Ovary (tissue), 9 donors: ENCODE data around the gene HPCAL1. TPM values are rescaled to one million over a fixed set of nuclear protein-coding genes. Genes with fewer than 3 reads are reported as not detected.
A peak's percentile ranks its signal among the peaks of the same experiment; 100 is the strongest.

Experiments used
- DNase-seq, 5 donors: peaks; one replicate each; pipeline ENCODE4 v3.0.0-alpha.2; 2019 to 2020
- H3K27ac ChIP-seq, 2 donors: fragments of 200-600 bp; one replicate each; pipeline versions ENCODE4 v1.5.1 to v1.8.0; 2019 to 2022
- H3K27me3 ChIP-seq: fragments of 200-600 bp; one replicate; pipeline ENCODE4 v1.8.0; 2022
- H3K36me3 ChIP-seq: fragments of 200-600 bp; sonication (generic); one replicate; pipeline ENCODE4 v1.5.1; 2019
- H3K4me1 ChIP-seq: one replicate; pipeline ENCODE4 v1.8.1; 2013; ENCODE audit warnings: mild to moderate bottlenecking, moderate library complexity; ENCODE audit not compliant: insufficient read depth
- H3K4me3 ChIP-seq: fragments of 200-600 bp; sonication (generic); one replicate; pipeline ENCODE4 v1.5.1; 2017
- H3K9me3 ChIP-seq, 2 donors: fragments of 200-600 bp in 1 of 2; sonication (generic) in 1 of 2; one replicate each; pipeline versions ENCODE4 v1.5.1 to v1.8.1; 2013 to 2019; ENCODE audit warnings: mild to moderate bottlenecking in 1 of 2, moderate library complexity in 1 of 2
- CTCF ChIP-seq, 3 donors: fragments of 450-650 bp in 2 of 3; fragments of 200-600 bp in 1 of 3; IDR thresholded peaks; one replicate each; pipeline versions ENCODE4 v1.5.1 to v1.8.0; 2016 to 2022; ENCODE audit warnings: antibody characterized with exemption in 3 of 3, mild to moderate bottlenecking in 1 of 3
- EP300 ChIP-seq: sonication (generic); formaldehyde crosslinking; IDR thresholded peaks from one replicate; pipeline ENCODE4 v1.6.1; 2017; ENCODE audit warnings: antibody characterized with exemption
- POLR2A ChIP-seq: fragments of 450-650 bp; IDR thresholded peaks from one replicate; pipeline ENCODE4 v1.6.1; 2017; ENCODE audit warnings: antibody characterized with exemption, mild to moderate bottlenecking, moderate library complexity
- WGBS, 3 donors: extraction: QIAGEN DNeasy Blood & Tissue Kit in 1 of 3; methylation state at CpG; one replicate each; pipeline versions ENCODE4 v1.1.5 to v1.1.7; 2013 to 2017; 5-methylcytosine and 5-hydroxymethylcytosine counted together
- intact Hi-C, 4 donors: fragments of 100-400 bp; cut with DNase I; formaldehyde crosslinking; loops; one replicate each; pipeline versions ENCODE4 v1.11.0 to v1.15.1; 2022 to 2023
- polyA plus RNA-seq, 2 donors: library from polyadenylated mRNA; stranded (reverse); fragments of 200-250 nt in 1 of 2; fragments of 350-450 nt in 1 of 2; fragmentation: Illumina TruSeq in 1 of 2; extraction: RNeasy Lipid Tissue Mini Kit (QIAGEN cat#74804) in 1 of 2; gene quantifications; one replicate each; pipeline ENCODE4 v1.2.3, GENCODE V29; 2013 to 2014
- total RNA-seq, 7 donors: library from RNA; depleted of rRNA in 2 of 7; stranded (reverse); fragments of >200 nt in 2 of 7; fragmentation: NEBNext Ultra II Directional in 3 of 7; extraction: Animal tissue kit (Norgen Biotek cat#: 25700) in 3 of 7; gene quantifications; one replicate each; pipeline versions ENCODE4 v1.1.0 to v1.2.4, GENCODE V29; 2016 to 2023
- donor health status: DM: no; HTN: no; CAD: no; lungs with moderate emphysema.
- donor health status: DM: no; HTN: no; CAD: no.
- donor health status: Bipolar disorder and iron deficiency.
- donor health status: DM: yes; HTN: yes; CAD: no.
- donor health status: DM: no; HTN: no; CAD: no.
- donor health status: DM: yes; HTN: yes; CAD: no.

The HPCAL1 gene
- total and polyA plus RNA-seq, 9 donors, result 11.4 to 69.5 (median 18.5) TPM

- Histone ChIP-seq H3K27ac (no peak overlapping the region), H3K36me3 (no peaks in the 10 kb centered on the region), H3K4me3 (no peak overlapping the region), H3K27me3 (no peaks in the 10 kb centered on the region), H3K9me3 (no peaks in the 10 kb centered on the region), H3K4me1 (no peaks in the 10 kb centered on the region)
- no peak for DNase-seq
- WGBS, 3 donors, result 79 to 86% (median 80%) methylated on average over 8 of the region's 8 CpGs
- intact Hi-C loops, result loop anchor here in 3 of 4 donors (5.0 to 10.0 kb wide), 4 partner anchors 224 to 616 kb away; partner anchors contain the start of gene RRM2 (in 2 of the 3)
- TF ChIP-seq EP300, result no peak
- no peak for TF ChIP-seq CTCF (IDR thresholded peaks at IDR 0.05)
- TF ChIP-seq POLR2A, result no peak
Observed at GRCh38 chr2:10430886-10431622, 128.3 kb downstream of the HPCAL1 start.

- no peaks in the 10 kb centered on the region for H3K9me3 ChIP-seq
- peak overlapping the region; percentile 0 for H3K4me3 ChIP-seq
- WGBS, 3 donors, result 74 to 81% (median 78%) methylated on average over 16 of the region's 16 CpGs
- TF ChIP-seq EP300 (no peak), CTCF (IDR thresholded peaks at IDR 0.05) (no peak), POLR2A (no peak)
- intact Hi-C loops, result loop anchor here in 3 of 4 donors (5.0 to 10.0 kb wide), 4 partner anchors 223 to 617 kb away; partner anchors contain the start of gene RRM2 (in 2 of the 3)
- H3K4me1 ChIP-seq, result no peaks in the 10 kb centered on the region
- no peaks in the 10 kb centered on the region for H3K36me3 ChIP-seq
- H3K27me3 ChIP-seq, result no peaks in the 10 kb centered on the region
- DNase-seq, result no peak
- H3K27ac ChIP-seq, result no peak overlapping the region
Observed at GRCh38 chr2:10431797-10432196, 129.1 kb downstream of the HPCAL1 start.

GRCh38 chr2:10432311-10433181 lies 129.8 kb downstream of the HPCAL1 start:
- Histone ChIP-seq H3K9me3 (no peaks in the 10 kb centered on the region), H3K27me3 (no peaks in the 10 kb centered on the region), H3K4me3 (peak overlapping the region; percentile 0), H3K4me1 (no peaks in the 10 kb centered on the region), H3K27ac (no peak overlapping the region), H3K36me3 (no peaks in the 10 kb centered on the region)
- intact Hi-C loops, result loop anchor here in 3 of 4 donors (5.0 to 10.0 kb wide), 4 partner anchors 222 to 618 kb away; partner anchors contain the start of gene RRM2 (in 2 of the 3)
- TF ChIP-seq POLR2A, result no peak
- no peak for TF ChIP-seq EP300
- no peak for TF ChIP-seq CTCF (IDR thresholded peaks at IDR 0.05)
- no peak for DNase-seq
- 11 to 23% (median 21%) methylated on average over 28 to 49 of the region's 49 CpGs for WGBS, 3 donors

- intact Hi-C loops, result loop anchor here in 3 of 4 donors (5.0 to 10.0 kb wide), 4 partner anchors 221 to 619 kb away; partner anchors contain the start of gene RRM2 (in 2 of the 3)
- Histone ChIP-seq H3K9me3 (no peaks in the 10 kb centered on the region), H3K27me3 (no peaks in the 10 kb centered on the region), H3K4me3 (no peak overlapping the region), H3K36me3 (no peaks in the 10 kb centered on the region), H3K27ac (no peak overlapping the region), H3K4me1 (no peaks in the 10 kb centered on the region)
- TF ChIP-seq EP300 (no peak), POLR2A (no peak), CTCF (IDR thresholded peaks at IDR 0.05) (no peak)
- 94 to 95% (median 94%) methylated on average over 10 of the region's 10 CpGs for WGBS, 3 donors
- DNase-seq, result no peak
Observed at GRCh38 chr2:10433264-10433946, 130.7 kb downstream of the HPCAL1 start.
